Measurements from ENCODE around the gene GRID1.

GRID1 gene

DNA sequence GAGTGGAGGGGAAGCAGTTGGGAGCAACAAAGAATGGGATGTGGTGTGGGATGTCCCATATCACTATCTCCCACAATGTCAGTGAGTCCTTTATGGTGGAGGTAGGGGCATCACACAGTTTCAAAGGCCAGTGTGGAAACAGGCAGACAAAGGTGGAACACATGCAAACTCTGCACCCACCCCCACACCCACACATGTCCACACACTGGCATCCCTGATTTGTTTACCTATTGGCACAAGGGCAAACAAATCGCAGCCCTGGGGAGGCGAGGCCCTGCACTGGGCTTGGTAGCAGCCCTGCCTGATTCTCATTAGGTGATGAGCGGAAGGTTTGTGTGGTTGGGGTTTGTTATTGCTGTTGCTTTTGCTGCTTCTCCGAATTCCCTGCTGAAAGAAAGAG is 243.3 kb downstream of the GRID1 start:
- TF ChIP-seq CTCF (IDR thresholded peaks at IDR 0.05; ENCODE audit: control insufficient read depth, extremely low read depth, insufficient read depth), result no peak
- no peak overlapping the region for H3K4me3 ChIP-seq (ENCODE audit: low read depth, low read length)

GRCh38 chr10:86122646-86123045 is 243.9 kb downstream of the GRID1 start:
- DNase-seq (ENCODE audit: low read depth), result no peak
- no peak overlapping the region for H3K4me3 ChIP-seq (ENCODE audit: low read depth, low read length)
- no peak for TF ChIP-seq CTCF (IDR thresholded peaks at IDR 0.05; ENCODE audit: control insufficient read depth, extremely low read depth, insufficient read depth)

More for the DNA sequence above, 243.3 kb downstream of the GRID1 start:
- no peak for DNase-seq (ENCODE audit: low read depth)

DNA sequence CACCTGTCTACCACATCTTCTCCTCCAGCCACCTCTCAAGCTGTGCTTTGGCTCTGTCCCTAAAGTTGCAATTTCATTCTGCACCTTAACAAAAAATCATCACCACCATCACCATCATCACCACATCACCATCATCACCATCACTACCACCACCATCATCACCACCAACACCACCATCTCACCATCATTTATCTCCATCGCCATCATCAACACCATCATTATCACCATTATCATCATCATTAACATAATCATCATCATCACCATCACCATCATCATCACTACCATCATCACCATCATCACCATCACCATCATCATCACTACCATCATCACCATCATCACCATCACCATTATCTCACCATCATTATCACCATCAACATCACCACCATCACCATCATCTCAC is 245.4 kb downstream of the GRID1 start:
- no peak overlapping the region for H3K4me3 ChIP-seq (ENCODE audit: low read depth, low read length)
- DNase-seq (ENCODE audit: low read depth), result no peak
- TF ChIP-seq CTCF (IDR thresholded peaks at IDR 0.05; ENCODE audit: control insufficient read depth, extremely low read depth, insufficient read depth), result no peak

DNA sequence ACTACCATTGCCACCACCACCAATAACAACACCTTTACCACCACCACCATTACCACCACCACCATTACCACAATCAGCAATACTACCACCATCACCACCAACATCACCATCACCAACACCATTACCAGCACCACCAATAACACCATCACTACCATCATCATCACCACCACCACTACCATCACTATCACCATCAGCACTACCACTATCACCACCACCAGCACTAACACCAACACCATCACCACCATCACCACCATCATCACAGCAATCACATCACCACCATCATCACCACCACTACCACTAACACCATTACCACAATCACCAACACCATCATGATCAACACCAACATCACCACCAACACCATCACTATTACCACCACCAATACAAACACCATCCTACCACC is 249.5 kb downstream of the GRID1 start:
- DNase-seq (ENCODE audit: low read depth), result no peak
- no peak for TF ChIP-seq CTCF (IDR thresholded peaks at IDR 0.05; ENCODE audit: control insufficient read depth, extremely low read depth, insufficient read depth)
- no peak overlapping the region for H3K4me3 ChIP-seq (ENCODE audit: low read depth, low read length)

DNA sequence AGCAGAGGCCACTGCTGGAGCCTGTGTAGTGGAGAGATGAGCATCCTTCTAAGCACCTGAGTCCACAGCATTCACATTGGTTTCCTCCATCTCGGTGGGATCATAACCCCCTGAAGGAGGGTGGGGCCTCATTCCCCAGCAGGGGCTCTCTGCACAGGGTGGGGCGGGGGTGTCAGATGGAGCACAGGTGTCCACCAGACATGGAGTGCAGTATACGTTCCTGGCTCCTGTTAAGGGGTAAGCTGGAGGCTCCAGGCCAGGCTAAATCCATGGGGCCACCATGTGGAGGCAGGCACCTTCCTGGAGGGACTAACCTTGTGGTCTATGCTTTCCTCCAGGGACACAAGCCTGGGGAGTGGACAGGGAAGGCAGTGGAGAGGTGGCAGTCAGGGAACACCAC is 252.6 kb downstream of the GRID1 start:
- H3K4me3 ChIP-seq (ENCODE audit: low read depth, low read length), result no peak overlapping the region
- DNase-seq (ENCODE audit: low read depth), result no peak
- TF ChIP-seq CTCF (IDR thresholded peaks at IDR 0.05; ENCODE audit: control insufficient read depth, extremely low read depth, insufficient read depth), result no peak

DNA sequence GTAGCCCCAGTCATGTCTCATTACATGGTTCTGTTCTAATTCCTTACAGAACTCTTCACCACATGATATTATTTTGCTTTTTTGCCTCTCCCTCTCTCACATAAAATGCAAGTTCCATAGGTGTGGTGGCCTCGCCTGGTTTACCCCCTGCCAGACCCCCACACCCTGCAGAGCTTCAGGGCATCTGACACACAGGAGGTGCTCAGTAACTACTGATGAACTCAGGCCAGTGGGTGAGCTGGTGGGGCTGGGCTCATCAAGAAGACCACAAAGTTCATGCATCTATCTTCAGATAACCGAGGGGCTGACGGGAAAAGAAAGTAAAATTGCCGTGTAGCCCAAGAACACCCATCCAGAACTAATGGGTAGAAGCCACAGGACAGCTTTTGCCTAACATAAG is 253.1 kb downstream of the GRID1 start:
- no peak for TF ChIP-seq CTCF (IDR thresholded peaks at IDR 0.05; ENCODE audit: control insufficient read depth, extremely low read depth, insufficient read depth)
- no peak overlapping the region for H3K4me3 ChIP-seq (ENCODE audit: low read depth, low read length)
- no peak for DNase-seq (ENCODE audit: low read depth)

DNA sequence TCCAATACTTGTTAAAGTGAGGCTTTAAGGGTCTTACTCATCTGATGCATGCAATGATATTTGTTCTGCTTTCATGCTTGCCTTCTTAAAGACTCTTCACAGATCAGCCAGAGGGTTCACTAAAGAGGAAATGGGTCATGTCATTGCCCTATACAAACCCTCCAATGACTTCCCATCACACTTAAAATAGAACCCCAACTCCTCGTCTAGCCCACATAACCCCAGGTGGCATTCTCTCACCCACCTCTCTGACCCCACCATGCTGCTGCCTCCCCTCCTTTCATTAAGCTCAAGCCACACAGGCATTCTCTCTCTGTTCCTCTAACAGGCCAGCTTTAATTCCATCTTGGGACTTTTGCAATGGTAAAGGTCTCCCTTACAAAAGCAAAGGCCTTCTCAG is 253.6 kb downstream of the GRID1 start:
- H3K4me3 ChIP-seq (ENCODE audit: low read depth, low read length), result no peak overlapping the region
- no peak for DNase-seq (ENCODE audit: low read depth)
- TF ChIP-seq CTCF (IDR thresholded peaks at IDR 0.05; ENCODE audit: control insufficient read depth, extremely low read depth, insufficient read depth), result no peak
